GM21529 (cell line): ENCODE results near the gene TSPAN9.

Experiments
- ATAC-seq: cut with Tn5 transposase; IDR thresholded peaks from one replicate; pipeline ENCODE4 v1.9.1; 2021; ENCODE audit not compliant: unreplicated experiment

Gene TSPAN9

DNA sequence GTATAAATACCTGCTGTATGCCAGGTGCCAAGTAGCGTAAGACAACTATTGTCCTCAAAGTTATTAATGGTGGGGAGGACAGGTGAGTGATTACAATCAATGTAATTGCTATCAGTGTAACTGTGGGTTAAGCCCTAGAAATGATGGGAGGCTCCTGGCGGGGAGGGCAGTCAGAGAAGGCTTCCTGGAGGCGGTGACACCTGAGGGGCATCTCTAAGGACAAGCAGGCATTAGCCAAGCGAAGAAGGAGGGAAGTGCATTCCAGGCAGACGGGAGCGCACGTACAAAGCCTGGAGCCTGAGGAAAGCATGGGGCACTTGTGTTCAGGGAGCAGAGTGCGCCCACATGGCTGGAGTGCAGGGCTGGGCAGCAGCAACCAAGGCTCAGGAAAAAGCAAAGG, 230.9 kb downstream of the TSPAN9 start:
- ATAC-seq, result no peak

- ATAC-seq, result no peak
These were observed 231.4 kb downstream of the TSPAN9 start for GRCh38 chr12:3308609-3309008.

DNA sequence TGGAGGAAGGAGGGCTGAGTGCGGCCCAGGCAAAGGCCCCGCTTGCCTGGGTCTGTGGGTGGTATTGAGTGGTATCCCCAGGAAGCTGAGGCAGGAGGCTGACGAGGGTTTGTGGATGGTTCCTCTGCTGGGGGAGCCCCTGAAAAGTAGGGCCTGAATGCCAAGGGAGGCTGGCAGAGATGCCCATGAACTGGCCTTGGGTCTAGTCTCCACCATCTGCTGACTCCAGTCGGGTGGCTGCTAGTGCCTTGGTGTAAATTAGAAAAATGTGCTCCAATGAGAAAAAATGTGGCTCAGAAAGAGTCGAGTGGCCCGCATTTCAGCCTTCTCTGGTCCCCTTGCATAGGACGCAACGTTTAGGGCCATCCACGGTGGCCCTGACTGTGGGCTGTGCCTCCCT, 232.6 kb downstream of the TSPAN9 start:
- no peak for ATAC-seq

DNA sequence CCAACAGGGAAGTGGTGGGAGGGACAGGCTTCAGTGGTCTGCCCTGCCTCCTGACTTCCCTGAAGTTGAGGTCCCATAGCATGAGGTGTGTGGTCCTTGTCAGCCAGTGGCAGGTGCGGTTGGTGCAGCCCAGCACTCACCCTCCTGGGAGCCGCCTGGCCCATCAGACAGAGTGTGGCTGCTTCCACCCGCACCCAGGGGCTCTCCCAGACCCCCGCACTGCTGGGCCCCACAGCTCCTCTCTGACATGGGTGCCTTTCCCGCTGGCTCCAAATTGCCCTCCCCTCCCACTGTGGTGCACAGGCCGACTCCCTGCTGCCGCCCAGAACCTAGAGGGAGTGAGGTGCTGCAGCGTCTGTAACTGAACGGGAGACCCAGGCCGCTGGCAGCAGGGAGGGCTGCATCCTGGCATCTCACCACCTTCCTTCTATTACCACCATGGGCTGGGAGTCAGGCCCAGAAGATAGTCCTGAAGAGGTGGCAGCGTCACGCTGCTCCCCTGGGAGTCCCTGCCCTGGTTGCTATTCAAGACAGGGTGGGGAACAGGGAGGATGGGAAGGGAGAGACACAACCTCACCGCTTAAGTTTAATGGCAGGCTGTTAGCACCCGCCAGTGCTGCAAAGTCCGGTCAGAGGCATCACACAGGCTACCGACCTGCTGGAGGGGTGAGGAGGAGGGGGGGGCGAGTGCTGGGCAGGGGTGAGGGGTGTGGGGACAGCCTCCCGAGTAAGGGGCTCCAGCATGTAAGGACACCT, 233.3 kb downstream of the TSPAN9 start:
- no peak for ATAC-seq

- no peak for ATAC-seq
These were observed 233.8 kb downstream of the TSPAN9 start for GRCh38 chr12:3311027-3311402.

DNA sequence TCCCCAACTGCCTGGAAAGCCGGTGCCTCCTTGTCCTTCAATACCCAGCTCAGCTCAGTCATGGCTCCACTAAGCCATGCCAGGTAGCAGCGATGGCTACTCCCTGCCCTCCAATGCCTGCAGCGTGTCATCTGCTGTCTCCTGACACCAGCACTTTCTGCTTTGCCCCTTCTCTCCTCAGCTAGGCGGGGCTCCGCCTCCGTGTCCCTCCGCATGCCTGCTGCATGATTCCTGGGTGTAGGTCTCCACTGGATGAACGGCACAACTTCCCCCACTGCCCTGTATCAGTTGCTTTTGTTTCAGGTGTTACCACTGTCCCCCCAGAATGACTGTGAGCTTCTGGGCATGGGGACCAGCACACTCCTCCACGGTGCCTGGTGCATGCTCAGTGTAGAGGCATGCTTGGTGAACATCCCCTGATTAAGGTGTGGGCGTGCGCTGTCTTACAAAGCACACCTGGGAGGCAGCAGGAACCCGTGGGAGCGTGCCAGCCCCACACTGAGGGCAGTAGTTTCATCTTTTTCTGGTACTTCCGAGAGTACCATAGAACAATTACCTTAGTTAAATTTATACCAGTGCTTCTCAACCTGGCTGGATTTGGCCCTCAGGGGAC, 234.4 kb downstream of the TSPAN9 start:
- no peak for ATAC-seq

DNA sequence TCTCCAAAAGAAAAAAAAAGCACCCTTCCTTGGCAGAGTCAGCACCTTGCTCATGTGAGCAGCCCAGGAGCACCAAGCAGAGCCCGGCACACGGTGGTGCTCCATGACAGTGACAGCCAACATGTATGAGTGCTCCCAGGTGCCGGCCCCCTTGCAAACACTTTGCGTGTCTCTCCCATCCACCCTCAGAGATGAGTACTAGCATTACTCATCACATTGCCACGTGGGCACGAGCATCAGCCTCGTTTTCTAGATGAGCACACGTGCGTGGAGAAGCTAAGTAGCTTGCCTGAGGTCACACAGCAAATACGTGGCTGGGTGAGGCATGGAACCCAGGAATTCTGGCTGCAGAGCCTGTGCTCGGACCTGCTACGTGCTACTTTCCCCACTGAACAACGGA, 235.9 kb downstream of the TSPAN9 start:
- no peak for ATAC-seq

DNA sequence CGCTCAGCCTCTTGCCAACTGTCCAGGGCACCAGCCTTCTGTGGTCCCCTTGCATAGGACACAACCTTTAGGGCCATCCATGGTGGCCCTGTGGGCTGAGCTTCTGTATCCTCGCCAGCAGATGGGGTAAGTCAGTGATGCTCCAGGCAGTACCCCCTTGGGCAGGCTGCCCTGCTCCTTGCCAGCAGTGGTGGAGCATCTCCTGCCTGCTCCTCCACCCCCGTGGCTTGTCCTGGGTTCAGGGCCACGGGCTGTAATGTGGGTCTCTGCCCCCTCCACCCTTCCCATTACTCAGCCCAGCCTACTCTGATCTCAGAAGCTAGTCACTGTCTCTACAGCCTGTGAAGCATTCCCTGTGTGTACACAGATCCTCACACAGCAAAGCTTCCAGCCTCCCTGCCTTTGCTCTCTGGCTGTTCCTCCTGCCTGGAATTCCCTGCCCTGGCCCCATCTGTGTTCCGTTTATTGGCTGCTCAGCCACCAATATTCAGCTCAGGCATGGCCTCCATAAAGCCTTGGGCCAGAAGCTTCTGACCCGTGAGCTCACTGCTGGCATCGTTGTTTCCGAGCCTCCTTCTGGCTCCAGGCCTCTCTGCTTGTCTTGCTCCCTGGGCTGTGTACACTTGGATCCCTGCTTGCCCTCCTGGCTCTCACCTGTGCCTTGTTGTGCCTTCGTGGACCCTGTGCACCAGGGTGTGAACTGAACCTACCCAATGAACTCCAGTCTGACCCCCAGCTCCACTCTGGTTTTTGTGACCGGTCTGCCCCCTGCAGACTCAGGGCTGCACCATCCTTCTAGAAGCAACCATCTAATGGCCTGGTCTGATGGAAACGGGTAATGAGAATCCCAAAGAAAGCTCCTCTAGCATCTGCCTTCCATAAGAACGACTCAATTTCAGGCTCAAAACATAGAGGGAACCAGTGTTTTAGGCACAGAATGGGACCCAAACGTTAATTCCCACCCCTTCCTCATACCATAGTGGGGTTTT, 236.8 kb downstream of the TSPAN9 start:
- ATAC-seq, result no peak

DNA sequence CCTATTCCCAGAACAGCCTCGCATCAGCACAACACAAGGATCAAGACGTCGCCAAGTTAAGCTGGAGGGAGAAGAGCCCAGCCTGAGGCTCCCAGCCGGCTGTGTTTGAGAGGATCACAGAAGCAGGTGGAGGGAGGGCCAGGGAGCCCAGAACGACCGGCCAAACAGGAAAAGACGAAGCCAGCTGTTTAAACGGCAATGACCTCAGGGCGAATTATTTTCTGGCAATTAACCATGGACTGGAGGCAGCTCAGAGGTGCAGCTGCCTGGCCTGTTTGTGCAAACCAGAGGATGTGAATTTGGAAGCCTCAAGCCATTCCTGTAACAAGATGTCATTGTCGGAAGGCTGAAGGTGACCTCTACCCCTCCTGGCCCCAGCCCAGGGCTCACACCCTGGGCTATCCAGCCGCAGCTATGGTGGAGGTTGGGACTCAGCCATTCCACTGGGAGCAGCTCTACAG, 238.1 kb downstream of the TSPAN9 start:
- no peak for ATAC-seq

DNA sequence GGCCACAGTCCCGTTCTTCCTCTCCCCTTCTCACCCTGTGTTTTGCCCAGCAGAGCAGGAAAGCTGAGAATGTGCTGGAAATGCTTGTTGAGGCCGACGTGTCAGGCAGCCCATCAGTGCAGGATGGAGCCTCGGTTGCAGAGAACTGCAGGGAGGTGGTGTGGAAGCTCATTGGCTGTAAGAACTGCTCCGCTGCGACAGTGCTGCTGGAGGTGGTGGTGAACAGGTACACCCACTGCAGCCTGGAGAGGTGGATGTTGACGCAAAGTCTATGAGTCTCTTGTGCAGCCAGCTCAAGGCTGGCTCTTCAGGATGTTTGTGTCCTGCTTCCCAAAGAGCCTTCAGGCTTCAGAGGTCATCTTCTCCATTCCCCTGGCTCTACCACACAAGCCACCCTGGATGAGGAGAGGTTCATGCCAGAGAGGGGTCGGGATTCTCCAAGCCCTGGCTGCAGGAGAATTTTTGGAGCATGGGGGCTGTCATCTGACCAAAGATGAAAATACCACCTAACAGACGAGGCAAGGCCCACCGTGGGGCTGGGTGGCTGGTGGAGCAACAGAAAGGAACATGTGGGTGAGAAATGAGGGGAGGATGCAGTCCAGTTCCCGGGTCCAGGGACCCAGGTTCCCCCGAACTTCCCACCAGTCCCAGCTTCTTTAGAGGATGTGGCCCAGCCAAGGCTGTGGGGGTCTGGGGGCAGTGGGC, 239.7 kb downstream of the TSPAN9 start:
- ATAC-seq, result no peak

GRCh38 chr12:3317481-3317815, 240.3 kb downstream of the TSPAN9 start:
- ATAC-seq, result no peak

DNA sequence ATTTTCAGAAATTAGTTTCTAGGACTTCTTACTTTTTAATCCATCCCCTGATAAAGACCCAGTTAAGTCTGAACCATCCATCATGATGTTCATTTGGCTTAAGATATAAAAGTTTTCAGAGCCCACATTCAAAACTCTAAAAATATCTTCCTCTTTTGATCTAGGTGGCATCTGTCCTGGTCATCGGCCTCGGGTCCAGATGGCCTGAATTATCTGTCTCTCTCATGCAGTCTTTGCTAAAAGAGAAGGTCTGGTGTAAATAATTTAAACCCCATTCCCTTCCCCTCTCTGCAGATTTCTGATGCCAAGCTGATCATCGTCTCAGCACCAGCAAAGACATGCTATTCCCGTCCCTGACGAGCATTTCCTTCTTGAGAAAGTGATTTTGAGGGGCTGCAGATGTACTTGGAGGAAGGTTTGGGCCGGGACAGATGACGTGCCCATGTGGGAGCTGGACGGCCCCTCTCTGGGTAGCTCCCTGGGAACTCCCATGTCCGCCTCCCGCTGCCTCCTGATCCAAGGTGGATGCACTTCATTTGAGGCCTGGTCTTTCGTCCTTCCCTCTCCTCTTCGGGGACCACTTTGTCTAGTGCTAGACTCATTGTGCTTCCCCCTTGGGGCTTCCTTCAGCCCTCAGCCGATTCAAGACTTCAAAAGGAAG, 240.8 kb downstream of the TSPAN9 start:
- no peak for ATAC-seq

DNA sequence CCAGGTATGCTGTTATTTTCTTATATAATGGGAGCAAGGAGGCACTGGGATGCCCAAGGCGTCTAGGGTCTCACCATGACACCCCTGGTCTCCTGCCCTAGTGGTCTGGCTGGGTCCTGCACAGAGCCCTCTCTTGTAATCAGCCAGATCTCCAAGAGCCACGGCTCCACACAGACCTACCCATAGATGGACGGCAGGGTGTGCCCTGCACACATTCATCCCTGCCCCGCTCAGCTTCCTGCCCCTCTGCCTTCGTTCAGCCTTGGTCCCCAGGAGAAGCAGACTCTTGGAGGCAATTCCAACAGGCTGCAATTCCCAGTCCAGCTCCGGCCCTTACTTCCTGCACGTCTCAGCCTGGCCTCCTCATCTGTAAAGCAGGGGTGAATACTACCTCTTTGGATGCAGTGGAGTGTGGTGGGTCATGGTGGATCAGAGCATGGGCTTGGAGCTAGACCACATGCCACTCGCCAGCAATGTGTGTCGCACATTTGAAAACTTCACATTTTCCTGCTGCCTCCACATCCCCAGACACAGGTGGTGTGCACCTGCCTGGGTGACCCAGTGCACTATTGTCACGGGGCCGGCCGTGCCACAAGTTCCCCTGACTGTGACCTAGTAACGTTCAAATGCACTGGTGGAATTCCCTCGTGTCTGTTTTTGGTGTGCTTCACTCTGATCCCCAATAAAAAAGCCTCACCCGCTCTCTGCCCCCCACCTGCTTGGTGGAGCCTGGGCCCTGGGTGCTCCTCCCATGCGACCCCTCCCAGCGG, 242.7 kb downstream of the TSPAN9 start:
- ATAC-seq, result no peak

- ATAC-seq, result no peak
These were observed 243.8 kb downstream of the TSPAN9 start for GRCh38 chr12:3320881-3321509.

GRCh38 chr12:3321881-3322280, 244.7 kb downstream of the TSPAN9 start:
- no peak for ATAC-seq

DNA sequence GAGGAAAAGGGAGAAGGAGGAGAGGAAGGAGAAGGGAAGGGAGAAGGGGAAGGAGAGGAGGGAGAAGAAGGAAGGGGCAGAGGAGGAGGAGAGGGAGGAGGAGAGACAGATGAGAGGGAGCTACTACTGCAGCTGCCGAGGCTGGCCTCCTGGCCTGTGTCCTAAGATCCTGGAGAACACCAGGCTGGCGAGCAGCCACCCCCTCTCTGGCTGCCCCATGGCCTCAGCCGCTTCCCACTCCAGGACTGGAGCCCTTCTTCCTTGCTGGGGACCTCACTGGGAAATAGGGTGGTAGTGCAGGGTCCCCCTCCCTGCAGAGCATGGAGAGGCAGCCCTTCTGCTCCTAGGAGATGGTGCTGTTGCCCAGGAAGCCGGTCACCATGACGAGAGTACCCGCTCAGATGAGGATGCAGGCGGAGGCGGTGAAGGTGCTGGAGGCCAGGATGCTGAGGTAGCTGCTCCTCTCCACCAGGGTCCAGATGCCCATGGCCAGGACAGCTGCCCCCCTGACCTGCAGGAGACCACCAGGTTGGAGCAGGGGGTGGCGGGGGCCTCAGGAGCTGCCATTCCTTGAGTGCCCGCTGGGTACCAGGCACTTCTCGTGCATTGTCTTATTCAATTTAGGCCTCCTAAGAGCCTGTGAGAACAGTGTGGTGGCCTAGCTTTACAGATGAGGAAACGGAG, 246.0 kb downstream of the TSPAN9 start:
- no peak for ATAC-seq

GRCh38 chr12:3325736-3326135, 248.6 kb downstream of the TSPAN9 start:
- ATAC-seq, result no peak

DNA sequence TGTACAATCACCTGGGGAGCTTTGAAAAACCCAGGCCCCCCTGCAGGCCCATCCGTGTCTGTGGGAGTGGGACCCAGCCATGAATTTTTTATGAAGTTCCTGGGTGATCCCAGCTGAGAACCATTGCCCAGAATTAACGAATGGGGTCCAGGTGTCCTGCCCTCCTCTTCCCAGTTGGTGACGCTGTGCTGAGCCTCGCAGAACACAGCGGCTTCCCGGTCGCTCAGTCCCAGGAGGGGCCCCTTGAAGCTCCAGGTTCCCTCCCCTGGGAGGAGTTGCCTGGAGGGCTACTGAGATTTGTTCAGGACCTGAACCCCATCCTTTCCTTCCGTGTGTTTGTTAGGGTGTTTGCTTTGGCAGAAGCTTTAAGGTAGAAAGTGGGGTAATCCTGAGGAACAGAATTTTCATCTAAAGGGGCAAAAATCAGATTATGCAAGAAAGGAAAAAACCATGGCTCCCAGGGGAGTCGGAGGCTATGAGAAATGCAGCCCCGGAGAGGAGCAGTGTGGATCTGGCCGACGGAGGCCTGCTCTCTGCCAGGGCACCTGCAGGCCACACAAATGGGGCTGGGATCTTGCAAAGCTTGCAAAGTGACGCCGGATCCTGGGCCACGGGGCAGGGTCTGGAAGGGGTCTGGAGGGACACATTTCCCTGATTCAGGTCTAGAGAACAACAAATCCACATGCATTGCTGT, 249.1 kb downstream of the TSPAN9 start:
- ATAC-seq, result no peak
